GM19043 (cell line): ENCODE measurements around the gene RBM7.

Experiments used
- ATAC-seq: cut with Tn5 transposase; IDR thresholded peaks from one replicate; pipeline ENCODE4 v1.9.1; 2021; ENCODE audit warnings: low read depth; ENCODE audit not compliant: unreplicated experiment

The RBM7 gene

GRCh38 chr11:114442536-114442935 is 42.1 kb downstream of the RBM7 start:
- no peak for ATAC-seq

DNA sequence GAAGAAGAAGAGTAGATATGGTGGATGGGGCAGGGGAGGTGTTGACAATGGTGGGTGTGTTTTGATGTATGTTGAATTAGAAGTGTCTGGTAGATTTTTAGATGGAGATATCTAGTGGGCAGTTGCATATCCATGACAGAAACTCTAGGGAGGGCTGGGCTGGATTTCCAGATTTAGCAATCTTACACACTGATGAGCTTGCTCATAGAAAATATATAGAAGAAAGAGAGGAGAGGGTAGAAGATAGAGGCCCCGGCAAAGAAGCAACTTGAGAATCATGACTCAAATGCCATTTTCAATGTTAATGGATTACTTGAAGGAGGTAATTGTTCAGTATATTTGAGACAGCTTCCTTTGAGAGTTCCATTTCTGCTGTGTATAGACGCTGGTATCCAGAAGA is 47.0 kb downstream of the RBM7 start:
- ATAC-seq, result no peak

DNA sequence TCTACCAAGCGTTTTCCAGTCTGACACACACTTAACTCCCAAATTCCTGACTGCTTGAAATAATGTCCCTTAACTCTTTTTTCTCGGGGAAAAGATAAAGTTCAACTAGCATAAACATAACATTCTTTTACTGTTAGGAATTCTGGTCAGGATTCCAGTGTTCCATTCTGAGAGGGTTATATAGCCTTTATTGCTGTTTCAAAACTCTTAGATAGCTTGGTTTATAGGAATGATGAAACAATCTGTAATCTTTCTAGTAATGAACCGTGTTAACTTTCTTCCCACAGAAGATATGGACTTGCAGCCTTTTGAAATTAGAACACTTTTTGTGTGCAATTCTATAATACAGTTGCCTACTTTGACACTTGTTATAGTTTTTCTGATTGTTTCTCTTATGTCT is 47.4 kb downstream of the RBM7 start:
- no peak for ATAC-seq

DNA sequence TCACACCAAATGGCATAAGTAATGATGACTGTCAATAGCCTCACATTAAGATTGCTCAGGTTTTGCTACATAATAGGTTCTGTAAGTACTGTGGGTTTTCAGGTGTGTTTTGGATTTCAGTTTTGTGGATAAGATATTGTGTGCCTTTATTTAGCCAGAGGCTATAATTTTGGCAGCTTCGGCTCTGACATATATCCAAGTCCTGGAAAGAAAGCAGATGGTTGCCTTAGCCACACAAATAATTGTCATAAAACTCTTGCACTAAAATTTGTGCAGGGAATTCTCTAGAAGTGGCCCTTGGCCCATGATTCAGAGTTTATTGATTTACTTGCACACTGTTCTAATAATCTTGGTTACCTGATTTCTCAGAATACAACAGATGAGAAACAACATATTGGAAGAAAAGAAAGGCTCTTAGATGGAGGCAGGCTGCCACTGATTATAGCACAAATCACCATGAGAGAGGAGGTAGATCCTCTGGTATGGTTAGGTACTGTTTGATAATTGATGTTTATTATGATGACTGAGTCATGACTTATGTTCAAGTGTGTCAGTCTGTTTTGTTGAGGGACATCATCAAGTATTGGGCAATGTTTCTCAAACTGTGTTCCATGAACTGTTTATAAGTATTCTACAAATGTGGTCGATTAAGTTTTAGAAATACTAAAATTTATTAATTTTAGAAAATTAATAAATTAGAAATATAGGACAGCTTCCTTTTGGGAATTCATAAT is 48.5 kb downstream of the RBM7 start:
- ATAC-seq, result no peak

DNA sequence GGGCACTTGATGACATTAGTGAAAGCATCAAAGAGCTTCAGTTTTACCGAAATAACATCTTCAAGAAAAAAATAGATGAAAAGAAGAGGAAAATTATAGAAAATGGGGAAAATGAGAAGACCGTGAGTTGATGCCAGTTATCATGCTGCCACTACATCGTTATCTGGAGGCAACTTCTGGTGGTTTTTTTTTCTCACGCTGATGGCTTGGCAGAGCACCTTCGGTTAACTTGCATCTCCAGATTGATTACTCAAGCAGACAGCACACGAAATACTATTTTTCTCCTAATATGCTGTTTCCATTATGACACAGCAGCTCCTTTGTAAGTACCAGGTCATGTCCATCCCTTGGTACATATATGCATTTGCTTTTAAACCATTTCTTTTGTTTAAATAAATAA is 49.4 kb downstream of the RBM7 start:
- ATAC-seq, result no peak

DNA sequence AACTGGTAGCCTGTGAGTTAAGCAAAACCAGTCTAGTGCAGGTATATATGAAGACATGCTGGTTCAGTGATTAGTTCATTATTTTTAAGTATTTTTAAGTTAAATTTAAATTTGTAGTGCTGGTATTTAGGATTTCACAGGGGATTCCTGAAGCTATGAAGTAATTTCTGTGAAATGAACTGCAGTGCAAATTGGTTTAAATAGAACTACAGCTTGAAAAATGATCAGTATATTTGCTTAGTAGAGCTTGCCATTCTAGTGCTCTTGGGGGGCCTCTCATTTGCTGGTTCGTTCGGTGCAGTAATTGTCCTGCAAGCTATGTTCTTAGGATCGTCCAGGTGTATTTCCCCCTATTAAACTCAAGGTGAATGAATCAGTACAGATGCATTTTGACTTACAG is 51.9 kb downstream of the RBM7 start:
- no peak for ATAC-seq
